Measurements from ENCODE around the gene SF3A1. TPM values are rescaled to one million over a fixed set of nuclear protein-coding genes. Genes with fewer than 3 reads are reported as not detected.

The SF3A1 gene
- total and polyA plus RNA-seq, 4 donors, result 15.8 to 157 (median 45.1) TPM

DNA sequence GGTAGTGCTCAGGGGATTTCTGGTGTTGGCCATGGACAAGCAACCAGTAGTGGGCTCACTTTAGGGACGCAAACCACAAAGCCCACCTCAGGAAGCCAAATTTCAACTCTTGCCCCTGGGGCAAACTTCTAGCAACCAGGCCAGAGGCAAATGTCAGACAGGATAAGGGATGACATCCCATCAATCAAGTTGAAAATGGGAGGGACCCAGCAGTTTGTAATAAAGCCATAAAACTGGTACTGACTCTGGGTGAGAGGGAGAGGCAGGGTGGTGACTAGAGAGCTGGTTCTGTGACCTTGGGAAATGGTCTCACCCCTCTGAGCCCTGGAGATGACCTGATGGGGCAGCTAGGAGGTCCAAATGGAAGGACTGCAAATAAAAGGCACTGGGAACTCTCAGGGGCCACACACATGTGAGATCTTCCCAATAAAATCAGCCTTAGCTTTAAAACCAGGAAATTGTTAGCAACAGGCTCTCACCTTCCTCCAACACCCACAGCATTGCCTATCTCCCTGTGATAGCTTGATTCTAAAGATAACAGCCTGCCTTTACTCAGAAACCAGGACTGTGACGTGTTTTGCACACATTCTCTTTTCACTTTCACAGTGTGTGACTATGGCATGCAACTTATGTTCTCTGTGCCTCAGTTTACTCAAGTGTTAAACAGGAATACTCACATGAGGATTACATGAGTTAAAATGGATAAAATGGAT is 23.5 kb downstream of the SF3A1 start:
- Histone ChIP-seq H3K4me1 (ENCODE audit: control insufficient read depth in 5 of 5, insufficient read depth in 5 of 5, low read length in 5 of 5) (no peaks in the 10 kb centered on the region), H3K27me3 (ENCODE audit: control insufficient read depth in 3 of 3, insufficient read depth in 3 of 3, low read length in 2 of 3) (no peaks in the 10 kb centered on the region), H3K4me3 (no peak overlapping the region), H3K9ac (ENCODE audit: insufficient read depth in 1 of 2, low read length in 2 of 2) (no peak overlapping the region), H3K9me3 (ENCODE audit: control insufficient read depth in 4 of 4, insufficient read depth in 3 of 4, low read length in 3 of 4) (peaks cover 0 to 2% (median 0%) of the 10 kb centered on the region in 4 donors), H3K27ac (ENCODE audit: low read depth in 1 of 2, low read length in 1 of 2) (no peak overlapping the region), H3K36me3 (ENCODE audit: control insufficient read depth in 4 of 4, insufficient read depth in 4 of 4, low read length in 4 of 4) (peaks cover 37 to 64% (median 47%) of the 10 kb centered on the region in 4 donors)
- DNase-seq, result no peak
- WGBS, 2 donors, result 93 to 95% methylated on average over 2 of the region's 2 CpGs
- no peak for ATAC-seq (ENCODE audit: insufficient read depth, low FRiP score)
- TF ChIP-seq, protein P1, sequence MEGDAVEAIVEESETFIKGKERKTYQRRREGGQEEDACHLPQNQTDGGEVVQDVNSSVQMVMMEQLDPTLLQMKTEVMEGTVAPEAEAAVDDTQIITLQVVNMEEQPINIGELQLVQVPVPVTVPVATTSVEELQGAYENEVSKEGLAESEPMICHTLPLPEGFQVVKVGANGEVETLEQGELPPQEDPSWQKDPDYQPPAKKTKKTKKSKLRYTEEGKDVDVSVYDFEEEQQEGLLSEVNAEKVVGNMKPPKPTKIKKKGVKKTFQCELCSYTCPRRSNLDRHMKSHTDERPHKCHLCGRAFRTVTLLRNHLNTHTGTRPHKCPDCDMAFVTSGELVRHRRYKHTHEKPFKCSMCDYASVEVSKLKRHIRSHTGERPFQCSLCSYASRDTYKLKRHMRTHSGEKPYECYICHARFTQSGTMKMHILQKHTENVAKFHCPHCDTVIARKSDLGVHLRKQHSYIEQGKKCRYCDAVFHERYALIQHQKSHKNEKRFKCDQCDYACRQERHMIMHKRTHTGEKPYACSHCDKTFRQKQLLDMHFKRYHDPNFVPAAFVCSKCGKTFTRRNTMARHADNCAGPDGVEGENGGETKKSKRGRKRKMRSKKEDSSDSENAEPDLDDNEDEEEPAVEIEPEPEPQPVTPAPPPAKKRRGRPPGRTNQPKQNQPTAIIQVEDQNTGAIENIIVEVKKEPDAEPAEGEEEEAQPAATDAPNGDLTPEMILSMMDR (IDR thresholded peaks at IDR 0.05; ENCODE audit: control extremely low read depth, extremely low read depth), result no peak

DNA sequence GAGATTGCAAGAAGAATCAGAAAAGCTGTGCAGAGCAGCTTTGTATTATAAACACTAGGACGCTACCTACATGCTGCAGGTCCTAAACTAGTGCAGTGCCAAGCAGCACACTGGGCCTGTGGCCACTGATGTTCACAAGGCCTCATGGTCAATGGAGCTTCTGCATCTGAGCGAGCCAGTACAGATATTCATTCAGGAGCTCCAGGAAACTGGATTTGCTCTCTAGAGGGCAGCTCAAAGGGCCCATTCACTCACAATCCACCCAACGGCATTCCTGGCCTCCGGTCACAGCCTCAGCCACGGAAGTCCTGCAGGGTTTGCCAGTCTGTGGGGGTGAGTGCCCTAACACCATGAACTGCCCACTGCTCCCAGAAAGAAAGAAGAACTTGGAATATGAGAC is 24.1 kb downstream of the SF3A1 start:
- DNase-seq, result no peak
- no peak overlapping the region for H3K4me3 ChIP-seq
- no peak overlapping the region for H3K27ac ChIP-seq (ENCODE audit: low read depth in 1 of 2, low read length in 1 of 2)
- no peak overlapping the region for H3K9ac ChIP-seq (ENCODE audit: insufficient read depth in 1 of 2, low read length in 2 of 2)
- H3K36me3 ChIP-seq (ENCODE audit: control insufficient read depth in 4 of 4, insufficient read depth in 4 of 4, low read length in 4 of 4), result peaks cover 32 to 59% (median 44%) of the 10 kb centered on the region in 4 donors
- no peak for ATAC-seq (ENCODE audit: insufficient read depth, low FRiP score)
- no peaks in the 10 kb centered on the region for H3K27me3 ChIP-seq (ENCODE audit: control insufficient read depth in 3 of 3, insufficient read depth in 3 of 3, low read length in 2 of 3)
- H3K4me1 ChIP-seq (ENCODE audit: control insufficient read depth in 5 of 5, insufficient read depth in 5 of 5, low read length in 5 of 5), result peaks cover 0 to 4% (median 0%) of the 10 kb centered on the region in 5 donors
- 86% methylated on average over 5 of the region's 5 CpGs for WGBS, 2 donors
- TF ChIP-seq, protein P1 (IDR thresholded peaks at IDR 0.05; ENCODE audit: control extremely low read depth, extremely low read depth), result no peak
- H3K9me3 ChIP-seq (ENCODE audit: control insufficient read depth in 4 of 4, insufficient read depth in 3 of 4, low read length in 3 of 4), result peaks cover 0 to 2% (median 0%) of the 10 kb centered on the region in 4 donors

DNA sequence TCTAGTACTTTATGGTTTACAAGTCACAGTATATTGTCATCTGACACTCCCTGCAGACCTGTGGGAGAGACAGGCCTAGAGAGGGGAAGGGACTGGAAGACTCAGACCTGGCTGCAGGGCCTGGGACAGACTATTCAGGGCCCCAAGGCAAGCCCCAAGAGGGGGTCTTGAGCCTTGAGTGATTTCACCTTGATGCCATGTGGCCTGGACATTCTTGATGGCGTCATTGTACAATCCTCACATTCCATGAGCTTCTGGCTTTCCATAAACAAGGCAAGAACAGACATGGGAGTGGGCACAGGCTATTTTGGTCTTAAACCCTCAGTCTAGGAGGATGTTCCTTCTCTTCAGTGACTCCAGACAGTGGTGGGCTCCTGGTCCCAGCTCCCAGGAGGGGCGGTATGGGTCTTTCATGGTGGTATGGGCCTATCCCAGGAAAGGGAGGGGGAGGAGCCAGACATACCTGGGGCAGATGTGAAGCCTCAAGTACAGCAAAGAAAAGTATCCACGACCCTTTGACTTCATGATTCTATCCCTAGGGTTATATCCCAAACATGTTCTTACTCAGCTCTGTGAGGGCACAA is 28.1 kb downstream of the SF3A1 start:
- Histone ChIP-seq H3K27me3 (ENCODE audit: control insufficient read depth in 3 of 3, insufficient read depth in 3 of 3, low read length in 2 of 3) (no peaks in the 10 kb centered on the region), H3K4me1 (ENCODE audit: control insufficient read depth in 5 of 5, insufficient read depth in 5 of 5, low read length in 5 of 5) (peaks cover 11 to 29% (median 14%) of the 10 kb centered on the region in 5 donors), H3K9me3 (ENCODE audit: control insufficient read depth in 4 of 4, insufficient read depth in 3 of 4, low read length in 3 of 4) (no peaks in the 10 kb centered on the region), H3K4me3 (no peak overlapping the region), H3K9ac (ENCODE audit: insufficient read depth in 1 of 2, low read length in 2 of 2) (no peak overlapping the region), H3K36me3 (ENCODE audit: control insufficient read depth in 4 of 4, insufficient read depth in 4 of 4, low read length in 4 of 4) (peaks cover 3 to 22% (median 10%) of the 10 kb centered on the region in 4 donors), H3K27ac (ENCODE audit: low read depth in 1 of 2, low read length in 1 of 2) (no peak overlapping the region)
- TF ChIP-seq, protein P1 (IDR thresholded peaks at IDR 0.05; ENCODE audit: control extremely low read depth, extremely low read depth), result no peak
- DNase-seq (no peak), ATAC-seq (ENCODE audit: insufficient read depth, low FRiP score) (no peak)
- 81 to 96% methylated on average over 3 of the region's 3 CpGs for WGBS, 2 donors
